ENCODE results near the gene GYPC. TPM values are rescaled to one million over a fixed set of nuclear protein-coding genes. Genes with fewer than 3 reads are reported as not detected.
"Not testable (repeated sequence)": the region's sequence is repeated elsewhere in the genome, so short reads cannot be mapped to it uniquely, and the experiment has no call there.

Gene GYPC
- total RNA-seq, 1 donor from 2014 or later, result 111 TPM

- ATAC-seq (ENCODE audit: poor library complexity), result no peak
- intact Hi-C loops (cut with DNase I), result no loop called here
- DNase-seq, result no peak
These were observed 59.2 kb downstream of the GYPC start for GRCh38 chr2:126715111-126715510.

- intact Hi-C loops (cut with DNase I), result no loop called here
- DNase-seq, result no peak
- no peak for ATAC-seq (ENCODE audit: poor library complexity)
These were observed 59.8 kb downstream of the GYPC start for GRCh38 chr2:126715576-126716406.

GRCh38 chr2:126717277-126717676 is 61.3 kb downstream of the GYPC start:
- intact Hi-C loops (cut with DNase I); DNase-seq; ATAC-seq (ENCODE audit: poor library complexity): not testable (repeated sequence)

GRCh38 chr2:126717928-126718327 is 62.0 kb downstream of the GYPC start:
- intact Hi-C loops (cut with DNase I), result no loop called here
- no peak for DNase-seq
- no peak for ATAC-seq (ENCODE audit: poor library complexity)

- intact Hi-C loops (cut with DNase I), result no loop called here
- DNase-seq, result no peak
These were observed 63.4 kb downstream of the GYPC start for GRCh38 chr2:126719191-126719832.

GRCh38 chr2:126719833-126720351 is 63.9 kb downstream of the GYPC start:
- DNase-seq, result no peak
- intact Hi-C loops (cut with DNase I), result no loop called here
- peak; percentile 42 for ATAC-seq (ENCODE audit: poor library complexity)

More at GRCh38 chr2:126719191-126719832, 63.4 kb downstream of the GYPC start:
- peak; percentile 89 for ATAC-seq (ENCODE audit: poor library complexity)

- DNase-seq (no peak), ATAC-seq (ENCODE audit: poor library complexity) (no peak)
- intact Hi-C loops (cut with DNase I), result no loop called here
These were observed 64.7 kb downstream of the GYPC start for GRCh38 chr2:126720638-126721037.

GRCh38 chr2:126722081-126722480 is 66.1 kb downstream of the GYPC start:
- ATAC-seq (ENCODE audit: poor library complexity) (no peak), DNase-seq (no peak)
- intact Hi-C loops (cut with DNase I), result no loop called here

GRCh38 chr2:126722546-126722945 is 66.6 kb downstream of the GYPC start:
- no peak for DNase-seq
- intact Hi-C loops (cut with DNase I), result no loop called here
- no peak for ATAC-seq (ENCODE audit: poor library complexity)

- DNase-seq, result peak; percentile 61
- intact Hi-C loops (cut with DNase I), result no loop called here
These were observed 67.4 kb downstream of the GYPC start for GRCh38 chr2:126723281-126723815.

GRCh38 chr2:126725580-126725979 is 69.6 kb downstream of the GYPC start:
- no peak for ATAC-seq (ENCODE audit: poor library complexity)
- intact Hi-C loops (cut with DNase I), result no loop called here
- no peak for DNase-seq

More at GRCh38 chr2:126723281-126723815, 67.4 kb downstream of the GYPC start:
- peak; percentile 72 for ATAC-seq (ENCODE audit: poor library complexity)

- intact Hi-C loops (cut with DNase I), result no loop called here
- no peak for ATAC-seq (ENCODE audit: poor library complexity)
- no peak for DNase-seq
These were observed 73.9 kb downstream of the GYPC start for GRCh38 chr2:126729896-126730295.

GRCh38 chr2:126730655-126731054 is 74.7 kb downstream of the GYPC start:
- ATAC-seq (ENCODE audit: poor library complexity) (no peak), DNase-seq (no peak)
- intact Hi-C loops (cut with DNase I), result no loop called here

- no peak for ATAC-seq (ENCODE audit: poor library complexity)
- DNase-seq, result no peak
- intact Hi-C loops (cut with DNase I), result no loop called here
These were observed 75.4 kb downstream of the GYPC start for GRCh38 chr2:126731353-126731752.

GRCh38 chr2:126732682-126733245 is 76.8 kb downstream of the GYPC start:
- DNase-seq (no peak), ATAC-seq (ENCODE audit: poor library complexity) (no peak)
- intact Hi-C loops (cut with DNase I), result no loop called here

- ATAC-seq (ENCODE audit: poor library complexity) (no peak), DNase-seq (no peak)
- intact Hi-C loops (cut with DNase I), result no loop called here
These were observed 77.8 kb downstream of the GYPC start for GRCh38 chr2:126733795-126734194.

GRCh38 chr2:126736133-126736874 is 80.3 kb downstream of the GYPC start:
- ATAC-seq (ENCODE audit: poor library complexity) (no peak), DNase-seq (no peak)
- intact Hi-C loops (cut with DNase I), result no loop called here

- intact Hi-C loops (cut with DNase I), result no loop called here
- DNase-seq (no peak), ATAC-seq (ENCODE audit: poor library complexity) (peak; percentile 81)
These were observed 83.2 kb downstream of the GYPC start for GRCh38 chr2:126739141-126739540.

GRCh38 chr2:126744640-126745039 is 88.7 kb downstream of the GYPC start:
- ATAC-seq (ENCODE audit: poor library complexity) (no peak), DNase-seq (no peak)
- intact Hi-C loops (cut with DNase I), result no loop called here
